Mesothelial cell of epicardium (in vitro differentiated cells): ENCODE results near the gene FRAT1. TPM values are rescaled to one million over a fixed set of nuclear protein-coding genes. Genes with fewer than 3 reads are reported as not detected.

ENCODE experiments used
- DNase-seq, 2 experiments: peaks; one replicate each; pipeline ENCODE4 v3.0.0; 2021; ENCODE audit warnings: low spot score in 2 of 2; ENCODE audit not compliant: unreplicated experiment in 2 of 2
- H3K27ac Mint-ChIP-seq: 2 replicates; pipeline ENCODE4 v1.8.0; 2021; ENCODE audit warnings: mixed read lengths
- H3K27me3 Mint-ChIP-seq: 2 replicates; pipeline ENCODE4 v1.8.0; 2021; ENCODE audit warnings: low read depth, mixed read lengths
- H3K36me3 Mint-ChIP-seq: 2 replicates; pipeline ENCODE4 v1.8.0; 2021; ENCODE audit warnings: mixed read lengths
- H3K4me1 Mint-ChIP-seq: 2 replicates; pipeline ENCODE4 v1.8.0; 2021; ENCODE audit warnings: mixed read lengths
- H3K4me3 Mint-ChIP-seq: 2 replicates; pipeline ENCODE4 v1.8.0; 2021; ENCODE audit warnings: mild to moderate bottlenecking, moderate library complexity, mixed read lengths
- H3K9me3 Mint-ChIP-seq: 2 replicates; pipeline ENCODE4 v1.8.0; 2021; ENCODE audit warnings: mixed read lengths
- CTCF ChIP-seq: fragments of 200-600 bp; sonication (generic); IDR thresholded peaks from one replicate; pipeline ENCODE4 v1.5.0; 2021; ENCODE audit warnings: antibody characterized with exemption; ENCODE audit not compliant: unreplicated experiment
- total RNA-seq: library from RNA; stranded (reverse); gene quantifications from 3 replicates; pipeline ENCODE4 v1.2.1, GENCODE V29; 2021

Gene FRAT1
- total RNA-seq, result 2.4 to 2.9 TPM (median 2.4 TPM) in 3 replicates

- DNase-seq, result peak; percentile 84 to 94
- Mint-ChIP-seq H3K36me3 (no peaks in the 10 kb centered on the region), H3K27me3 (peaks cover 47% of the 10 kb centered on the region), H3K4me3 (peak within 1 kb of the TSS; percentile 94), H3K4me1 (peaks cover 19% of the 10 kb centered on the region), H3K27ac (peak within 1 kb of the TSS; percentile 100), H3K9me3 (no peaks in the 10 kb centered on the region)
- TF ChIP-seq CTCF, result no peak
Measured at GRCh38 chr10:97318772-97319651, at the start of gene FRAT1. Gene FRAT1, plus strand, starts transcription at chr10:97319271. Its CDS starts 183 bp downstream, at chr10:97319454.

GRCh38 chr10:97270523-97271154, 48.4 kb upstream of the FRAT1 start:
- no peak for TF ChIP-seq CTCF
- no peak overlapping the region for H3K27ac Mint-ChIP-seq
- DNase-seq, result no peak
- H3K36me3 Mint-ChIP-seq, result peaks cover 2% of the 10 kb centered on the region
- peaks cover 7% of the 10 kb centered on the region for H3K4me1 Mint-ChIP-seq
- no peak overlapping the region for H3K4me3 Mint-ChIP-seq
- no peaks in the 10 kb centered on the region for H3K27me3 Mint-ChIP-seq
- H3K9me3 Mint-ChIP-seq, result peaks cover 10% of the 10 kb centered on the region

GRCh38 chr10:97273700-97274099, 45.4 kb upstream of the FRAT1 start:
- no peak for TF ChIP-seq CTCF
- H3K27me3 Mint-ChIP-seq, result no peaks in the 10 kb centered on the region
- H3K9me3 Mint-ChIP-seq, result peaks cover 10% of the 10 kb centered on the region
- peaks cover 2% of the 10 kb centered on the region for H3K36me3 Mint-ChIP-seq
- no peak overlapping the region for H3K4me3 Mint-ChIP-seq
- peaks cover 2% of the 10 kb centered on the region for H3K4me1 Mint-ChIP-seq
- DNase-seq, result no peak
- no peak overlapping the region for H3K27ac Mint-ChIP-seq

- H3K36me3 Mint-ChIP-seq, result peaks cover 2% of the 10 kb centered on the region
Measured at GRCh38 chr10:97274828-97275227, 44.2 kb upstream of the FRAT1 start.

GRCh38 chr10:97277551-97277950, 41.5 kb upstream of the FRAT1 start:
- no peak overlapping the region for H3K27ac Mint-ChIP-seq
- no peaks in the 10 kb centered on the region for H3K36me3 Mint-ChIP-seq
- no peaks in the 10 kb centered on the region for H3K27me3 Mint-ChIP-seq
- no peak overlapping the region for H3K4me3 Mint-ChIP-seq
- H3K4me1 Mint-ChIP-seq, result peaks cover 8% of the 10 kb centered on the region
- no peak for TF ChIP-seq CTCF
- no peak for DNase-seq
- H3K9me3 Mint-ChIP-seq, result no peaks in the 10 kb centered on the region

More at GRCh38 chr10:97274828-97275227, 44.2 kb upstream of the FRAT1 start:
- no peak overlapping the region for H3K27ac Mint-ChIP-seq
- peaks cover 10% of the 10 kb centered on the region for H3K9me3 Mint-ChIP-seq
- no peak overlapping the region for H3K4me3 Mint-ChIP-seq
- no peaks in the 10 kb centered on the region for H3K27me3 Mint-ChIP-seq
- TF ChIP-seq CTCF, result no peak
- peaks cover 8% of the 10 kb centered on the region for H3K4me1 Mint-ChIP-seq
- DNase-seq, result no peak
